ENCODE data around the gene LRRC27.

Gene LRRC27

DNA sequence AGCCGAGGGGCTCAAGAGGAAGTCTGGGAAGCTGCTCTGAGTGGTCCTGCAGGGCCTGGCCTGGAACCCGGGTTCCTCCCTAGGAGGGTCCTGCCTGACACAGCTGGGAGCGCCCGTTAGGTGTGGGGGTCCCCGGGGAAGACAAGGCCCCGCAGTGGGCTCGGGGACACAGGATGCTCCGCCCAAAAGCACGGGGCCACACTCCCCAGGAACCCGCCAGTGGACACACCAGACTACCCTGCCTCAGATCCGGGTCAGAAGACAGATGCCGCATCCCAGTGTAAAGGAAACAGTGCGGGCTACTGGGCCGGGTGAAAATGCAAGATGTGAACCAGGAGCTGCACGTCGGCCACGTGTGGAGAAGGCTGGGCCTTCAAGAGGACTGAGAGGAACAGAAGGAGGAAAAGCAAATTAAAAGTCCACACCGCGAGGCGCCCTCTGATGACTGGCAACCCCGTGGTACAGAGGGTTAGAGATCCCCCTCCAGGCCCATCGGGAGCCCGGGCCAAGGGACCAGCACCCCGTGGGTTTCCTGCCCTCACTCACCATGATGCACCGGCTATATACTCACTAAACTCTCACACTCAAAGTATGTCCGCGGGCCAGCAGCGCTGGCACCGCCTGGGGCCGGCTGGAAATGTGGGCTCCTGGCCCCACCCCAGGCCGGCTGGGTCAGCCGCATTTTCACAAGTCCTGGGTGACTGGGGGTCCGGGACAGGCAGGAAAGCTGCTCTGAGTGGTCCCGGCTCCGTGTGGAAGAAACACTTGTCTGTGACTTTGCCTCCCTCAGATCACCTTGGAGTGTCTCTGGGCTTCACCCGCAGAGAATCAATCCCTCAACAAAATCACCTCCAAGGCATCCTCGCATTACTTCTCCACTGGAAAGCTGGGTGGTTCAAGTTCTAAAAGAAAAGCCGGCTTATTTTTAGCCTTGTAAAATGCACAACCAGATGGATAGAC lies 30.3 kb upstream of the LRRC27 start:
- Histone ChIP-seq H3K9ac (ENCODE audit: low read length) (no peak overlapping the region), H3K27ac (ENCODE audit: low read depth, low read length) (no peak overlapping the region), H2AFZ (ENCODE audit: low read depth, low read length, severe bottlenecking) (no peak overlapping the region), H3F3A (ENCODE audit: insufficient read depth) (no peaks in the 10 kb centered on the region), H3K27me3 (ENCODE audit: low read length) (no peaks in the 10 kb centered on the region), H3K4me3 (ENCODE audit: insufficient read depth, low read length, poor library complexity, severe bottlenecking) (no peak overlapping the region), H3K36me3 (ENCODE audit: low read length) (no peaks in the 10 kb centered on the region), H3K79me2 (ENCODE audit: insufficient read depth, low read length) (no peaks in the 10 kb centered on the region), H3K4me2 (ENCODE audit: low read depth, low read length, poor library complexity, severe bottlenecking) (no peak overlapping the region), H4K20me1 (ENCODE audit: low read depth, low read length) (no peaks in the 10 kb centered on the region), H3K9me3 (ENCODE audit: insufficient read depth, low read length) (no peaks in the 10 kb centered on the region), H3K9me2 (replicated peaks; ENCODE audit: insufficient read depth, low read length) (no peaks in the 10 kb centered on the region)
- TF ChIP-seq, protein P1, sequence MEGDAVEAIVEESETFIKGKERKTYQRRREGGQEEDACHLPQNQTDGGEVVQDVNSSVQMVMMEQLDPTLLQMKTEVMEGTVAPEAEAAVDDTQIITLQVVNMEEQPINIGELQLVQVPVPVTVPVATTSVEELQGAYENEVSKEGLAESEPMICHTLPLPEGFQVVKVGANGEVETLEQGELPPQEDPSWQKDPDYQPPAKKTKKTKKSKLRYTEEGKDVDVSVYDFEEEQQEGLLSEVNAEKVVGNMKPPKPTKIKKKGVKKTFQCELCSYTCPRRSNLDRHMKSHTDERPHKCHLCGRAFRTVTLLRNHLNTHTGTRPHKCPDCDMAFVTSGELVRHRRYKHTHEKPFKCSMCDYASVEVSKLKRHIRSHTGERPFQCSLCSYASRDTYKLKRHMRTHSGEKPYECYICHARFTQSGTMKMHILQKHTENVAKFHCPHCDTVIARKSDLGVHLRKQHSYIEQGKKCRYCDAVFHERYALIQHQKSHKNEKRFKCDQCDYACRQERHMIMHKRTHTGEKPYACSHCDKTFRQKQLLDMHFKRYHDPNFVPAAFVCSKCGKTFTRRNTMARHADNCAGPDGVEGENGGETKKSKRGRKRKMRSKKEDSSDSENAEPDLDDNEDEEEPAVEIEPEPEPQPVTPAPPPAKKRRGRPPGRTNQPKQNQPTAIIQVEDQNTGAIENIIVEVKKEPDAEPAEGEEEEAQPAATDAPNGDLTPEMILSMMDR (IDR thresholded peaks at IDR 0.05; ENCODE audit: insufficient read depth, low read length, poor library complexity, severe bottlenecking) = no peak
- TF ChIP-seq EZH2phosphoT487 (conservative IDR thresholded peaks at IDR 0.05; ENCODE audit: low read length) = no peak

DNA sequence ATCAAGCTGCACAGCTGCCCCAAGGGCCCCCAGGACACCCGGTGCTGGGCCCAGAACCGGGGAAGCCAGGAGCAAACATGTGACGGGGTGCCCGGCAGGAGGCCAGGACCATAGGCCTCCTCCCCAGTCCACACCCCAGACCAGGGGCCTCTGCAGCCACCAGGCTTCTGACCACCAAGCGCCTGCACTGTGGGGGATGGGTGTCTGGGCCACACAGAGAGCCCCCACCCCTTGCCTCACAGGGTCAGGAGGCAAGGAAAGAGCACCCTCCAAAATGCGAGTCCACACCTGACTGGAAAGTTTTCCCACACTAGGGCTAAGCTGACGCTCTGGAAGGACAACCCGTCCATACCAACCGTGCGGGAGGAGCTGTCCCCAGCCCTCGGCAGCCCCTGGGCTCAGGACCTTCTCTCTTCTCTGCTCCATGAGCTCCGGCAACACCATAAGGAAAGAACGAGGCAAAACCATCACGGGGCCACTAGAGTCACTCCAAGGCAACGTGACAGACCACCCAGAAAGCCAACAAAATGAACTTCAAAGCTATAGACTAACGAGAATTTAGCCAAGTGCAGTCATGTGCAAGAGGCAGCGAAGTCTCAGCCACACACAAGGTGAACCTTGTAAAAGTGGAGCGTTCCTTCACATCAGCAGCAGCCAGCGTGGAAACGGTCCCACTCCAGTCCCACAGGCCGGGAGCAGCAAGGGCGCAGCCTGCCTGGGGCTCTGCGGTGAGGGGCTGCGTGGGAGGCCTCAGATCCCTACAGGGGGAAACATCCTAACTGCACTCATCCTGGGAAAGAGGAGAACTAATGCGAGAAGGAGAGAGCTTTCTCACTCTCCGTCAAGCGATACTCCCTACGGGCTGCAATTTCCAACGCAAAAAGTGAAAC lies 29.3 kb upstream of the LRRC27 start:
- Histone ChIP-seq H3K27me3 (ENCODE audit: low read length) (no peaks in the 10 kb centered on the region), H4K20me1 (ENCODE audit: low read depth, low read length) (no peaks in the 10 kb centered on the region)

DNA sequence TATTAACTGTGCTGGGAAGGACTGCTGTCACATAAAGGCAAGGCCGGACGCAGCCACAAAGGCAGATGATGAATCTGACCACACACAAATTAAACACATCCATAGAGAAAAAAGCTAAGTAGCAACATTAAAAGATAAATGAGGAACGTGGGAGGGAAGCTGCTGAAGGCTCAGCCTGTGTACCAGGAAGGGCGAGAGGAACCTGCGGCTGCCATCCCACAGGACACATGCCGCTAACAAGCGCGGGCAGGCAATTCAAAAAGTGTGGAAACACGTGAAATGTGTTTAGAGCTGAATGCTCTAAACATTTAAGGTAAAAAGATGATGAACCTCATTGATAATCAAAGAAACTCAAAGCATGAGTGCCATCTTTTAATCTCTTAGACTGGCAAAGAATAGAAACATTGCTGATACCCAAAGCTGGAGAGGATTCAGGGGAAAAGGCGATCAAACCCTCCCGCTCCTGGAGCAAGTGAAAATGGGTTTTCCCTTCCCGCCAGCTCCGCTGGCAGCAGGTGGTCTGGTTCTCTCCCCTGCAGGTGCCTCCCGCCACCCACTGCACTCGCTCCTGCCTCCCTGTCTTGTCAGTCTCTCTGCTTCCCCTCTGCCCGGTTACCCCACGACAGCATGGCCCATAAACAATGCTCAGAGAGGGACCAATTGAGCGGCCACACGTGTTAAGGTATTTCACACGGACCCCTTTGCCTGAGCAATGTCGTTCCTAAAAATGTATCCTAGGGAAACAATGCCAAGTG lies 28.5 kb upstream of the LRRC27 start:
- no peaks in the 10 kb centered on the region for H4K20me1 ChIP-seq (ENCODE audit: low read depth, low read length)
- H3K36me3 ChIP-seq (ENCODE audit: low read length) = no peaks in the 10 kb centered on the region
- no peaks in the 10 kb centered on the region for H3K27me3 ChIP-seq (ENCODE audit: low read length)
- no peaks in the 10 kb centered on the region for H3F3A ChIP-seq (ENCODE audit: insufficient read depth)
- H3K79me2 ChIP-seq (ENCODE audit: insufficient read depth, low read length) = no peaks in the 10 kb centered on the region
- H3K4me2 ChIP-seq (ENCODE audit: low read depth, low read length, poor library complexity, severe bottlenecking) = no peak overlapping the region
- H3K27ac ChIP-seq (ENCODE audit: low read depth, low read length) = no peak overlapping the region
- H3K9me2 ChIP-seq (replicated peaks; ENCODE audit: insufficient read depth, low read length) = no peaks in the 10 kb centered on the region
- no peaks in the 10 kb centered on the region for H3K9me3 ChIP-seq (ENCODE audit: insufficient read depth, low read length)
- TF ChIP-seq, protein P1 (IDR thresholded peaks at IDR 0.05; ENCODE audit: insufficient read depth, low read length, poor library complexity, severe bottlenecking) = no peak
- no peak for TF ChIP-seq EZH2phosphoT487 (conservative IDR thresholded peaks at IDR 0.05; ENCODE audit: low read length)
- no peak overlapping the region for H3K9ac ChIP-seq (ENCODE audit: low read length)
- no peak overlapping the region for H3K4me3 ChIP-seq (ENCODE audit: insufficient read depth, low read length, poor library complexity, severe bottlenecking)
- H2AFZ ChIP-seq (ENCODE audit: low read depth, low read length, severe bottlenecking) = no peak overlapping the region

More for the DNA sequence above, 29.3 kb upstream of the LRRC27 start:
- no peaks in the 10 kb centered on the region for H3K79me2 ChIP-seq (ENCODE audit: insufficient read depth, low read length)
- TF ChIP-seq, protein P1 (IDR thresholded peaks at IDR 0.05; ENCODE audit: insufficient read depth, low read length, poor library complexity, severe bottlenecking) = no peak
- TF ChIP-seq EZH2phosphoT487 (conservative IDR thresholded peaks at IDR 0.05; ENCODE audit: low read length) = no peak
- no peaks in the 10 kb centered on the region for H3K9me3 ChIP-seq (ENCODE audit: insufficient read depth, low read length)
- H3K27ac ChIP-seq (ENCODE audit: low read depth, low read length) = no peak overlapping the region
- H3K4me2 ChIP-seq (ENCODE audit: low read depth, low read length, poor library complexity, severe bottlenecking) = no peak overlapping the region
- no peak overlapping the region for H3K4me3 ChIP-seq (ENCODE audit: insufficient read depth, low read length, poor library complexity, severe bottlenecking)
- no peak overlapping the region for H2AFZ ChIP-seq (ENCODE audit: low read depth, low read length, severe bottlenecking)
- no peaks in the 10 kb centered on the region for H3K36me3 ChIP-seq (ENCODE audit: low read length)
- H3K9me2 ChIP-seq (replicated peaks; ENCODE audit: insufficient read depth, low read length) = no peaks in the 10 kb centered on the region
- no peak overlapping the region for H3K9ac ChIP-seq (ENCODE audit: low read length)
- H3F3A ChIP-seq (ENCODE audit: insufficient read depth) = no peaks in the 10 kb centered on the region

All from SU-DHL-6 (cell line).